Hepatocyte (in vitro differentiated cells): ENCODE measurements around the gene PAM.
"Not testable (repeated sequence)": the region's sequence is repeated elsewhere in the genome, so short reads cannot be mapped to it uniquely, and the experiment has no call there.

ENCODE experiments used
- EZH2phosphoT487 ChIP-seq: fragments of 200-600 bp; sonication (generic); IDR thresholded peaks from one replicate; pipeline ENCODE4 v1.6.1; 2018; ENCODE audit warnings: antibody characterized with exemption, mild to moderate bottlenecking, low read depth, moderate library complexity; ENCODE audit not compliant: unreplicated experiment, severe bottlenecking
- TF ChIP-seq, protein P1 (sequence below): fragments of 200-600 bp; sonication (generic); IDR thresholded peaks from 2 replicates; pipeline ENCODE4 v1.5.1; 2016; ENCODE audit warnings: antibody characterized with exemption, mild to moderate bottlenecking; ENCODE audit not compliant: poor library complexity

- TF ChIP-seq, protein P1, sequence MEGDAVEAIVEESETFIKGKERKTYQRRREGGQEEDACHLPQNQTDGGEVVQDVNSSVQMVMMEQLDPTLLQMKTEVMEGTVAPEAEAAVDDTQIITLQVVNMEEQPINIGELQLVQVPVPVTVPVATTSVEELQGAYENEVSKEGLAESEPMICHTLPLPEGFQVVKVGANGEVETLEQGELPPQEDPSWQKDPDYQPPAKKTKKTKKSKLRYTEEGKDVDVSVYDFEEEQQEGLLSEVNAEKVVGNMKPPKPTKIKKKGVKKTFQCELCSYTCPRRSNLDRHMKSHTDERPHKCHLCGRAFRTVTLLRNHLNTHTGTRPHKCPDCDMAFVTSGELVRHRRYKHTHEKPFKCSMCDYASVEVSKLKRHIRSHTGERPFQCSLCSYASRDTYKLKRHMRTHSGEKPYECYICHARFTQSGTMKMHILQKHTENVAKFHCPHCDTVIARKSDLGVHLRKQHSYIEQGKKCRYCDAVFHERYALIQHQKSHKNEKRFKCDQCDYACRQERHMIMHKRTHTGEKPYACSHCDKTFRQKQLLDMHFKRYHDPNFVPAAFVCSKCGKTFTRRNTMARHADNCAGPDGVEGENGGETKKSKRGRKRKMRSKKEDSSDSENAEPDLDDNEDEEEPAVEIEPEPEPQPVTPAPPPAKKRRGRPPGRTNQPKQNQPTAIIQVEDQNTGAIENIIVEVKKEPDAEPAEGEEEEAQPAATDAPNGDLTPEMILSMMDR, result not testable (repeated sequence)
- not testable (repeated sequence) for TF ChIP-seq EZH2phosphoT487
These were observed 3.2 kb upstream of the PAM start for GRCh38 chr5:102751903-102752376.
